ENCODE results near the gene ZBTB25.

Gene ZBTB25

GRCh38 chr14:64476438-64476837, 27.2 kb downstream of the ZBTB25 start:
- Histone ChIP-seq H3K4me2 (ENCODE audit: low read length) (no peak overlapping the region), H2AFZ (ENCODE audit: low read length) (no peak overlapping the region), H3K9ac (ENCODE audit: low read length) (no peak overlapping the region), H3F3A (ENCODE audit: insufficient read depth, low read length) (no peaks in the 10 kb centered on the region), H3K27me3 (ENCODE audit: insufficient read depth, low read length) (no peaks in the 10 kb centered on the region), H3K9me2 (ENCODE audit: low read depth, low read length) (no peaks in the 10 kb centered on the region), H3K9me3 (ENCODE audit: low read length) (no peaks in the 10 kb centered on the region), H3K79me2 (ENCODE audit: insufficient read depth, low read length) (no peaks in the 10 kb centered on the region), H3K27ac (ENCODE audit: low read depth, low read length, poor library complexity, severe bottlenecking) (no peak overlapping the region), H3K4me1 (ENCODE audit: insufficient read depth, low read length, severe bottlenecking) (no peaks in the 10 kb centered on the region), H3K36me3 (ENCODE audit: insufficient read depth, low read length) (peaks cover 5% of the 10 kb centered on the region; the same call in 1 of the 2 replicates), H3K4me3 (ENCODE audit: low read depth, low read length, poor library complexity, severe bottlenecking) (no peak overlapping the region), H4K20me1 (ENCODE audit: insufficient read depth, low read length) (no peaks in the 10 kb centered on the region)
- no peak for TF ChIP-seq EZH2 (IDR thresholded peaks at IDR 0.05; ENCODE audit: borderline replicate concordance, low read length)
- no peak for TF ChIP-seq CTCF (IDR thresholded peaks at IDR 0.05; ENCODE audit: low read length)

- Histone ChIP-seq H2AFZ (ENCODE audit: low read length) (no peak overlapping the region), H4K20me1 (ENCODE audit: insufficient read depth, low read length) (no peaks in the 10 kb centered on the region), H3K9me2 (ENCODE audit: low read depth, low read length) (no peaks in the 10 kb centered on the region), H3K9ac (ENCODE audit: low read length) (no peak overlapping the region), H3K4me2 (ENCODE audit: low read length) (no peak overlapping the region), H3K4me3 (ENCODE audit: low read depth, low read length, poor library complexity, severe bottlenecking) (no peak overlapping the region), H3K36me3 (ENCODE audit: insufficient read depth, low read length) (peaks cover 5% of the 10 kb centered on the region; the same call in 1 of the 2 replicates), H3F3A (ENCODE audit: insufficient read depth, low read length) (no peaks in the 10 kb centered on the region), H3K79me2 (ENCODE audit: insufficient read depth, low read length) (no peaks in the 10 kb centered on the region), H3K9me3 (ENCODE audit: low read length) (no peaks in the 10 kb centered on the region), H3K4me1 (ENCODE audit: insufficient read depth, low read length, severe bottlenecking) (no peaks in the 10 kb centered on the region), H3K27me3 (ENCODE audit: insufficient read depth, low read length) (no peaks in the 10 kb centered on the region), H3K27ac (ENCODE audit: low read depth, low read length, poor library complexity, severe bottlenecking) (no peak overlapping the region)
- no peak for TF ChIP-seq CTCF (IDR thresholded peaks at IDR 0.05; ENCODE audit: low read length)
- TF ChIP-seq EZH2 (IDR thresholded peaks at IDR 0.05; ENCODE audit: borderline replicate concordance, low read length): no peak
These were observed 27.9 kb downstream of the ZBTB25 start for GRCh38 chr14:64475585-64476273.

GRCh38 chr14:64474698-64475097, 28.9 kb downstream of the ZBTB25 start:
- Histone ChIP-seq H3K4me3 (ENCODE audit: low read depth, low read length, poor library complexity, severe bottlenecking) (no peak overlapping the region), H3K9me3 (ENCODE audit: low read length) (no peaks in the 10 kb centered on the region), H3K9me2 (ENCODE audit: low read depth, low read length) (no peaks in the 10 kb centered on the region), H2AFZ (ENCODE audit: low read length) (no peak overlapping the region), H3K27me3 (ENCODE audit: insufficient read depth, low read length) (no peaks in the 10 kb centered on the region), H3K27ac (ENCODE audit: low read depth, low read length, poor library complexity, severe bottlenecking) (no peak overlapping the region), H3F3A (ENCODE audit: insufficient read depth, low read length) (no peaks in the 10 kb centered on the region), H3K4me2 (ENCODE audit: low read length) (no peak overlapping the region), H3K36me3 (ENCODE audit: insufficient read depth, low read length) (peaks cover 5% of the 10 kb centered on the region; the same call in 1 of the 2 replicates), H4K20me1 (ENCODE audit: insufficient read depth, low read length) (no peaks in the 10 kb centered on the region), H3K9ac (ENCODE audit: low read length) (no peak overlapping the region), H3K79me2 (ENCODE audit: insufficient read depth, low read length) (no peaks in the 10 kb centered on the region), H3K4me1 (ENCODE audit: insufficient read depth, low read length, severe bottlenecking) (no peaks in the 10 kb centered on the region)
- no peak for TF ChIP-seq EZH2 (IDR thresholded peaks at IDR 0.05; ENCODE audit: borderline replicate concordance, low read length)
- TF ChIP-seq CTCF (IDR thresholded peaks at IDR 0.05; ENCODE audit: low read length): no peak

Data from OCI-LY1 (cell line).